Measurements from ENCODE around the gene KBTBD3.

The KBTBD3 gene

DNA sequence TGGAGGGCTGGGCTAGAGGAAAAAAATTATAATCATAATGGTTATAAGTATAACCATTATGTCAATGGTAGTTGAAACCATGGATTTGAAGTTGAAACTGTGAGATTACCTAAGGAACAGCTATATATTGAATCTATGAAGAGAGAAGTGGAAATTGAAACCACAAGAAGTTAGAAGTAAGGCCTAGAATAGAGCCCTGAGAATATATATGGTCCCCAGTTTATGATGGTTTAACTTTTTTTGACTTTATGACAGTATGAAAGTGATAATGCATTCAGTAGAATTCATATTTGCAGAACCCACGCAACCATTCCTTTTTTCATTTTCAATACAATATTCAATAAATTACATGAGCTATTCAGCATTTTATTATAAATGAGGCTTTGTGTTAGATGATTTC is 15.3 kb upstream of the KBTBD3 start:
- DNase-seq (ENCODE audit: low read depth) = no peak
- H3K4me3 ChIP-seq (replicated peaks; ENCODE audit: low read depth, low read length) = no peak overlapping the region
- TF ChIP-seq, protein P1, sequence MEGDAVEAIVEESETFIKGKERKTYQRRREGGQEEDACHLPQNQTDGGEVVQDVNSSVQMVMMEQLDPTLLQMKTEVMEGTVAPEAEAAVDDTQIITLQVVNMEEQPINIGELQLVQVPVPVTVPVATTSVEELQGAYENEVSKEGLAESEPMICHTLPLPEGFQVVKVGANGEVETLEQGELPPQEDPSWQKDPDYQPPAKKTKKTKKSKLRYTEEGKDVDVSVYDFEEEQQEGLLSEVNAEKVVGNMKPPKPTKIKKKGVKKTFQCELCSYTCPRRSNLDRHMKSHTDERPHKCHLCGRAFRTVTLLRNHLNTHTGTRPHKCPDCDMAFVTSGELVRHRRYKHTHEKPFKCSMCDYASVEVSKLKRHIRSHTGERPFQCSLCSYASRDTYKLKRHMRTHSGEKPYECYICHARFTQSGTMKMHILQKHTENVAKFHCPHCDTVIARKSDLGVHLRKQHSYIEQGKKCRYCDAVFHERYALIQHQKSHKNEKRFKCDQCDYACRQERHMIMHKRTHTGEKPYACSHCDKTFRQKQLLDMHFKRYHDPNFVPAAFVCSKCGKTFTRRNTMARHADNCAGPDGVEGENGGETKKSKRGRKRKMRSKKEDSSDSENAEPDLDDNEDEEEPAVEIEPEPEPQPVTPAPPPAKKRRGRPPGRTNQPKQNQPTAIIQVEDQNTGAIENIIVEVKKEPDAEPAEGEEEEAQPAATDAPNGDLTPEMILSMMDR (IDR thresholded peaks at IDR 0.05; ENCODE audit: low read length, missing control alignments) = no peak

DNA sequence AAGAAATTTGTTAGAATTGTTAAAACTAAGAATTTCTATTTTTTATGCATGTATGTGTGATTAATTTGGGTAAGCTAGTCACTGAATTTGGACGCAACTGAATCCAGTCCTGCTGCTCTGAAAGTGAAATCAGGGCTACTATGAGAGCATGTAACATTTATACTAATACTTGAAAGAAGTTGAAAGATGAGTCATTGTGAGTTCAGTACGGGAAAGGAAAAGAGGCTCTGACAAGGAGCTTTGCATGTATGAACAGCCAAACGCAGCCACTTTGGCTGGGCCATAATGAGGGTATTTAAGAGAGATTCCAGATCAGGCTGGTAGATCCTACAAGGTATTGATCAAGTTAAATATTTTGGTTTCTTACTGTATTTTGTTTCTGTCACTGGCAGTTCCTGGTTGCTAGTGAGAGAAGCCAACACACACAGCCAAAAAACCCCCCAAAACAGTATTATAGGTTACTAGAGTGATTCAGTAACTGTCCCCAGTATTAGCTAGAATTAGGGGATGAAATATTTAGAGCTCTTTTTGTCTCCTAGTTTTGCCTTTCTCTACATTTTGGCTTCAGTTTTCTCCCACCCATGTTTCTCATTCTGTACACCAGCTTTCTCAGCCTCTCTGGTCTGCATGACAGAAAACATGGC is 14.5 kb upstream of the KBTBD3 start:
- H3K4me3 ChIP-seq (replicated peaks; ENCODE audit: low read depth, low read length) = no peak overlapping the region
- TF ChIP-seq, protein P1 (IDR thresholded peaks at IDR 0.05; ENCODE audit: low read length, missing control alignments) = no peak
- peak; percentile 78 for DNase-seq (ENCODE audit: low read depth)

DNA sequence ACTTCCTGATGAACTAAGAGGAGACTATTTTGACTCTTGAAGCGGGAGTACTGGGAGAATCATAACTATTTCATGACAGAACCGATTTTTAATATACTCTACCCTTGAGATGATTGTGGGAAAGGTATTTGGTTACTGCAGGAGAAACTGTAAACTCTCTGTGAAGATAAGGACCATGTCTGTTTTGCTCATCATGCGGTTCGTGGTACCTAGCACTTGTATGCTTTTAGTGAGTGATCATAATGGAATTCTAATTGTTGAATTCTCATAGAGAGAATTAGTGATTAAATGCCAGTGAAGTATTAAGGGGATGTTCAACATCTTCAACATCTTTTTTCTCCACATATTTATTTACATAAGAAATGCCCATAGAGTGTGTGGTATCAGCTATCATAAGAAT is 11.7 kb upstream of the KBTBD3 start:
- no peak for DNase-seq (ENCODE audit: low read depth)
- TF ChIP-seq, protein P1 (IDR thresholded peaks at IDR 0.05; ENCODE audit: low read length, missing control alignments) = no peak
- H3K4me3 ChIP-seq (replicated peaks; ENCODE audit: low read depth, low read length) = no peak overlapping the region

DNA sequence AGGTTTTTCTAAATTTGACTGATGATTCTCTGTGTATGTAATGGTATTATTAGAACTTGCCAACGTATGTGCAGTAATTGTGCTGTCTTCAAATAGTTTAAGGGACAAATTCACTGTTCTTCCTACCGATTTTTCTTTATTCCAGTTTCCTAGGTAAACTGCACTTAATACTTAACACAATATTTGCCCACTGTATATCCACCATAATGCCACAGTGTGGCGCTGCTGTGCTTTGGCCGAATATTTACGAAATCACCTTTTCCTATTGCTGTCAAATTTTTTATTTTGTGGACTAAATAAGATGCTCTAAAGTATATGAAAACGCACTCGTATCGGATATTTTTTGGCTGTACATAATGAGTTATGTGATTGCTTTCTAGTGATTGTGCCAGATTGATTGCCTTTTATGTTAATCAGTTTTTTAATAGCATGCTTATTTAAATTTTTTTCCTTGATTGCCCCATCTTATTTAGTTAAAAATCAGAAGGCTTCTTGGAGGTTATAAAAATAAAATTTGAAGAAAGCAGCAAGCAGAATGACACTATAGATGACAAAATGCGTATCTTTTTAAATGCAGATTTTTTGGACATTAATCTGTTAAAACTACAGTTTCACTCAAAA is 10.8 kb upstream of the KBTBD3 start:
- peak; percentile 78 for DNase-seq (ENCODE audit: low read depth)
- TF ChIP-seq, protein P1 (IDR thresholded peaks at IDR 0.05; ENCODE audit: low read length, missing control alignments) = peak; percentile 94
- no peak overlapping the region for H3K4me3 ChIP-seq (replicated peaks; ENCODE audit: low read depth, low read length)

DNA sequence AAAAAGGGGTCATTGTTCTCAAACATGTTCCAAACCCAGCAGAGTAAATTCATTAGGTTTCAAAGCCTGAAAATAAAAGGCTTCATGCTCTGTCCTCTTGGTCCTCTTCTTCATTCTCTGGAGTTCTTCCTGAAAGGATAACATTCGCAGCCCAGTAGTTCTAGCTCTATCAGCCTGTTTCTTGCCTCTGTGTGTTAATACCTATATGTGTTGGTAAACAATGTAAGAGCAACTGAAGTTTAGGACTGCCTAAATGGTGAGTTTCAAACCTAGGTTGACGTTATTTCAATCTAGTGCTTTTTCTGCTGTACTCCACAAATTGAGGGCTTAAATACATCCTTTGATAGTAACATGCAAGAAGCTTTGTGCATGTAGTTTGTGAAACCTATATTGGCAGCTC is 9.7 kb upstream of the KBTBD3 start:
- no peak for DNase-seq (ENCODE audit: low read depth)
- H3K4me3 ChIP-seq (replicated peaks; ENCODE audit: low read depth, low read length) = no peak overlapping the region
- TF ChIP-seq, protein P1 (IDR thresholded peaks at IDR 0.05; ENCODE audit: low read length, missing control alignments) = no peak

DNA sequence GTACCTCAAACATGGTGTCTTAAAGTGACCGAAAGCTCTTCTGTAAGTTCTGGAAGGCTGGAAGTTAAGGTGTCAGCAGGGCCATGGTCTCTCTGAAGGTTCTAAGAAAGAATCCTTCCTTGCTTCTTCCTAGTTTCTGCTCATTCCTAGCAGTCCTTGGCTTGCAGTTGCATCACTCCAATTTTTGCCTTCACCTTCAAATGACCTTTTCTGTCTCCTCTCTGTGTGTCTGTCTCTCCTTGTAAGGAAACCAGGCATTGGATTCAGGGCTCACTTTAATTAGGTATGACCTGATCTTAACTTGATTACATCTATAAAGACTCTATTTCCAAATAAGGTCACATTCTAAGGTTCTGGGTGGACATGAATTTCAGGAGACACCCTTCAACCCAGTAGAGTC is 9.0 kb upstream of the KBTBD3 start:
- no peak for DNase-seq (ENCODE audit: low read depth)
- TF ChIP-seq, protein P1 (IDR thresholded peaks at IDR 0.05; ENCODE audit: low read length, missing control alignments) = no peak
- no peak overlapping the region for H3K4me3 ChIP-seq (replicated peaks; ENCODE audit: low read depth, low read length)

DNA sequence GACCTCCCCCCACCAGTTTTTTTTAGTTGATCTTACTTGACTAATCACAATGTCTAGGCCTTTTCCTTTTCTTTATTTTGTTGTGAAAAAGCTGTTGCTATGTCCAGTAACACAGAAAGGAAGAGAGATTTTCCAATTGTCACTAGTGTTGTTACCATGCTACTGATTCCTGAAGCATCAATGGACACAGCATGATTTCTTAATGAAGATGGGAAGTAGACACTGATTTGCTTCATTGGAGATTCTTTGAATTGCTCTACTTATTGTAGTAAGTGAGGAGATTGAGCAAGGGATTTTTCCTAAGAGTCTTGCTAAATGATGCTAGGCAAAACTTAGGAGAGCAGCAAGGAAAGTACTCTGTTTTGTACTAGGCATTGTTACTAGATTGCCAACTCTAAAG is 4.9 kb upstream of the KBTBD3 start:
- DNase-seq (ENCODE audit: low read depth) = no peak
- TF ChIP-seq, protein P1 (IDR thresholded peaks at IDR 0.05; ENCODE audit: low read length, missing control alignments) = no peak
- H3K4me3 ChIP-seq (replicated peaks; ENCODE audit: low read depth, low read length) = no peak overlapping the region

Data from fibroblast of pulmonary artery (primary cell).